ENCODE results near the gene ERO1A. TPM values are rescaled to one million over a fixed set of nuclear protein-coding genes. Genes with fewer than 3 reads are reported as not detected.

The ERO1A gene
- total RNA-seq, 1 experiment from 2014 or later: 151 TPM

DNA sequence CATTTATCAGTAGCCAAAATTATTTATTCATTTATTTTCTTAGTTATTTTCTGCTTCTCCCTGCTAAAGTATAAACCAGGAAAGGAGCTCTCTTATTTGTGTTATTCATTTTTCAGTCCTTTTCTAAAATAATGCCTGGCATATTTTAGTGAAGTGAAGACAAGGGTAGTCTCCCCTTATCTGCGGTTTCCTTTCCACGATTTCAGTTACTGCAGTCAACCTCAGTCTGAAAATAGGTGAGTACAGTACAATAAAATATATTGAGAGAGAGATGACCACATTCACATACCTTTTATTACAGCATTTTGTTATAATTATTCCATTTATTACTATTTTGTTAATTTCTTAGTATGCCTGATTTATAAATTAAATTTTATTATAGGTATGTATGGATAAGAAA lies 85.2 kb downstream of the ERO1A start:
- Histone ChIP-seq H3F3A (ENCODE audit: low read length, unreplicated experiment) (no peaks in the 10 kb centered on the region), H4K20me1 (ENCODE audit: low read length) (no peaks in the 10 kb centered on the region), H3K9ac (ENCODE audit: low read length) (no peak overlapping the region), H3K9me2 (replicated peaks; ENCODE audit: low read length) (no peaks in the 10 kb centered on the region), H3K79me2 (ENCODE audit: low read length) (no peaks in the 10 kb centered on the region), H3K27me3 (ENCODE audit: low read length) (no peaks in the 10 kb centered on the region), H3K4me2 (ENCODE audit: low read length) (no peak overlapping the region), H3K9me3 (ENCODE audit: low read length) (no peaks in the 10 kb centered on the region), H3K36me3 (ENCODE audit: low read depth, low read length) (no peaks in the 10 kb centered on the region), H3K4me1 (ENCODE audit: insufficient read depth, low read length) (no peaks in the 10 kb centered on the region), H3K27ac (ENCODE audit: low read length) (no peak overlapping the region), H2AFZ (ENCODE audit: low read length) (no peak overlapping the region), H3K4me3 (ENCODE audit: low read length) (no peak overlapping the region)
- CTCF ChIA-PET: no interaction called here
- TF ChIP-seq, protein P1, sequence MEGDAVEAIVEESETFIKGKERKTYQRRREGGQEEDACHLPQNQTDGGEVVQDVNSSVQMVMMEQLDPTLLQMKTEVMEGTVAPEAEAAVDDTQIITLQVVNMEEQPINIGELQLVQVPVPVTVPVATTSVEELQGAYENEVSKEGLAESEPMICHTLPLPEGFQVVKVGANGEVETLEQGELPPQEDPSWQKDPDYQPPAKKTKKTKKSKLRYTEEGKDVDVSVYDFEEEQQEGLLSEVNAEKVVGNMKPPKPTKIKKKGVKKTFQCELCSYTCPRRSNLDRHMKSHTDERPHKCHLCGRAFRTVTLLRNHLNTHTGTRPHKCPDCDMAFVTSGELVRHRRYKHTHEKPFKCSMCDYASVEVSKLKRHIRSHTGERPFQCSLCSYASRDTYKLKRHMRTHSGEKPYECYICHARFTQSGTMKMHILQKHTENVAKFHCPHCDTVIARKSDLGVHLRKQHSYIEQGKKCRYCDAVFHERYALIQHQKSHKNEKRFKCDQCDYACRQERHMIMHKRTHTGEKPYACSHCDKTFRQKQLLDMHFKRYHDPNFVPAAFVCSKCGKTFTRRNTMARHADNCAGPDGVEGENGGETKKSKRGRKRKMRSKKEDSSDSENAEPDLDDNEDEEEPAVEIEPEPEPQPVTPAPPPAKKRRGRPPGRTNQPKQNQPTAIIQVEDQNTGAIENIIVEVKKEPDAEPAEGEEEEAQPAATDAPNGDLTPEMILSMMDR (conservative IDR thresholded peaks at IDR 0.05; ENCODE audit: low read depth, low read length): no peak
- TF ChIP-seq EZH2phosphoT487 (IDR thresholded peaks at IDR 0.05; ENCODE audit: borderline replicate concordance, low read length) (no peak), EZH2 (IDR thresholded peaks at IDR 0.05; ENCODE audit: low read length, unreplicated experiment) (no peak)
- no peak for ATAC-seq
- intact Hi-C loops (cut with micrococcal nuclease): no loop called here
- POLR2A ChIA-PET (ENCODE audit: unreplicated experiment): interaction anchor here (0.6 kb wide), 1 partner anchor 306 kb away, joined by 3 read pairs; no protein-coding TSS in a partner anchor
- no TSS peak for BruUV-seq (replicated peaks)
- DNase-seq: no peak

DNA sequence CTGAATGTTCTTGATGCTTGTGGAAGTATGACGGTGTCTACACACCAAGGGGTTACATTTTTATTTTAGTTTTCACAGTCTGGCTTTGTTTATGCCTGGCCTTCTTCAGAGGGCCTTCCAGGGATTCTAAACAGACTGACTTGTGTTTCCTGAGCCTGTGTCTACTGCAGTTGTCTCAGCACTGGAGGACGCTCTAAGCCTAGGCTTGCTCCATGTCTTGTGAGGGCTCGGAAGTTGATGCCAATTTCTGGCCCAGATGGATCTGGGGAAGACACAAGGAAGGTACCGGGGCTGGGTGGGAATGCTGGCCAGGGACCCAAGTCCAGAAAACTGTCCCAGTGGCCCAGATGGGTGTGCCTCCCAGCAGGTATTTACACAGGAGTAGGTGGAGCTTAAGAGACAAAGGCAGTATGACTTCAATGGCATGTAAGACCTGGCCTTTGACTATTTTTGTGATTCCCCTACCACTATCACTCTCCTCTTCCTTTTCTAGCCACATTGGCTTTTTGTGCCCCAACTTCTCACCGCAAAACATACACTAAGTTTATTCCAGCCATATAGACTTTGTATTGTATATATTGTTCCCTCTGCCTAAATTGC lies 85.8 kb downstream of the ERO1A start:
- CTCF ChIA-PET: no interaction called here
- DNase-seq (no peak), ATAC-seq (no peak)
- no TSS peak for BruUV-seq (replicated peaks)
- no peak for TF ChIP-seq EZH2 (IDR thresholded peaks at IDR 0.05; ENCODE audit: low read length, unreplicated experiment)
- no peak for TF ChIP-seq EZH2phosphoT487 (IDR thresholded peaks at IDR 0.05; ENCODE audit: borderline replicate concordance, low read length)
- TF ChIP-seq, protein P1 (conservative IDR thresholded peaks at IDR 0.05; ENCODE audit: low read depth, low read length): no peak
- no peaks in the 10 kb centered on the region for H3K9me2 ChIP-seq (replicated peaks; ENCODE audit: low read length)
- H3K27ac ChIP-seq (ENCODE audit: low read length): no peak overlapping the region
- H3F3A ChIP-seq (ENCODE audit: low read length, unreplicated experiment): no peaks in the 10 kb centered on the region
- no peaks in the 10 kb centered on the region for H3K4me1 ChIP-seq (ENCODE audit: insufficient read depth, low read length)
- no peaks in the 10 kb centered on the region for H3K36me3 ChIP-seq (ENCODE audit: low read depth, low read length)
- no peak overlapping the region for H2AFZ ChIP-seq (ENCODE audit: low read length)
- no peak overlapping the region for H3K4me2 ChIP-seq (ENCODE audit: low read length)
- POLR2A ChIA-PET (ENCODE audit: unreplicated experiment): no interaction called here
- no peaks in the 10 kb centered on the region for H4K20me1 ChIP-seq (ENCODE audit: low read length)
- intact Hi-C loops (cut with micrococcal nuclease): no loop called here
- H3K9ac ChIP-seq (ENCODE audit: low read length): no peak overlapping the region
- H3K4me3 ChIP-seq (ENCODE audit: low read length): no peak overlapping the region
- no peaks in the 10 kb centered on the region for H3K79me2 ChIP-seq (ENCODE audit: low read length)
- no peaks in the 10 kb centered on the region for H3K9me3 ChIP-seq (ENCODE audit: low read length)
- H3K27me3 ChIP-seq (ENCODE audit: low read length): no peaks in the 10 kb centered on the region

DNA sequence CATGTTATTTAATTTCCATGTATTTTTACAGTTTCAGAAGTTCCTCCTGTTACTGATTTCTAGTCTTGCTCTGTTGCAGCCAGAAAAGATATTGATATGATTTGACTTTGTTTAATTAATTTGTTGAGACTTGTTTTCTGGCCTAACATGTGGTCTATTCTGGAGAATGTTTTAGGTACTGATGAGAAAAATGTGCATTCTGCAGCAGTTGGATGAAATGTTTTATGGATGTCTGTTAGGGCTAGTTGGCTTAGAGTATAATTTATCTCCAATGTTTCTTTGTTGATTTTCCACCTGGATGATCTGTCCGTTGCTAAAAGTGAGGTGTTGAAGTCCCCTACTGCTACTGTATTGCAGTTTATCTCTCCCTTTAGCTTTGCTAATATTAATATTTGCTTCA lies 88.3 kb downstream of the ERO1A start:
- no peaks in the 10 kb centered on the region for H3K27me3 ChIP-seq (ENCODE audit: low read length)
- H3K4me3 ChIP-seq (ENCODE audit: low read length): no peak overlapping the region
- H3K36me3 ChIP-seq (ENCODE audit: low read depth, low read length): no peaks in the 10 kb centered on the region
- no peak for ATAC-seq
- H2AFZ ChIP-seq (ENCODE audit: low read length): no peak overlapping the region
- no TSS peak for BruUV-seq (replicated peaks)
- no peaks in the 10 kb centered on the region for H3K9me2 ChIP-seq (replicated peaks; ENCODE audit: low read length)
- no peak overlapping the region for H3K9ac ChIP-seq (ENCODE audit: low read length)
- no peaks in the 10 kb centered on the region for H3F3A ChIP-seq (ENCODE audit: low read length, unreplicated experiment)
- no peaks in the 10 kb centered on the region for H3K4me1 ChIP-seq (ENCODE audit: insufficient read depth, low read length)
- no peak for DNase-seq
- ChIA-PET POLR2A (ENCODE audit: unreplicated experiment) (no interaction called here), CTCF (no interaction called here)
- no peaks in the 10 kb centered on the region for H3K9me3 ChIP-seq (ENCODE audit: low read length)
- no peak overlapping the region for H3K4me2 ChIP-seq (ENCODE audit: low read length)
- H4K20me1 ChIP-seq (ENCODE audit: low read length): no peaks in the 10 kb centered on the region
- no peak overlapping the region for H3K27ac ChIP-seq (ENCODE audit: low read length)
- no peaks in the 10 kb centered on the region for H3K79me2 ChIP-seq (ENCODE audit: low read length)
- TF ChIP-seq, protein P1 (conservative IDR thresholded peaks at IDR 0.05; ENCODE audit: low read depth, low read length): no peak
- no peak for TF ChIP-seq EZH2 (IDR thresholded peaks at IDR 0.05; ENCODE audit: low read length, unreplicated experiment)
- no peak for TF ChIP-seq EZH2phosphoT487 (IDR thresholded peaks at IDR 0.05; ENCODE audit: borderline replicate concordance, low read length)
- intact Hi-C loops (cut with micrococcal nuclease): no loop called here

Measured in PC-3 (cell line).